ENCODE measurements around the gene DCST1. TPM values are rescaled to one million over a fixed set of nuclear protein-coding genes. Genes with fewer than 3 reads are reported as not detected.

The DCST1 gene
- total RNA-seq, 1 experiment from 2014 or later: not detected

DNA sequence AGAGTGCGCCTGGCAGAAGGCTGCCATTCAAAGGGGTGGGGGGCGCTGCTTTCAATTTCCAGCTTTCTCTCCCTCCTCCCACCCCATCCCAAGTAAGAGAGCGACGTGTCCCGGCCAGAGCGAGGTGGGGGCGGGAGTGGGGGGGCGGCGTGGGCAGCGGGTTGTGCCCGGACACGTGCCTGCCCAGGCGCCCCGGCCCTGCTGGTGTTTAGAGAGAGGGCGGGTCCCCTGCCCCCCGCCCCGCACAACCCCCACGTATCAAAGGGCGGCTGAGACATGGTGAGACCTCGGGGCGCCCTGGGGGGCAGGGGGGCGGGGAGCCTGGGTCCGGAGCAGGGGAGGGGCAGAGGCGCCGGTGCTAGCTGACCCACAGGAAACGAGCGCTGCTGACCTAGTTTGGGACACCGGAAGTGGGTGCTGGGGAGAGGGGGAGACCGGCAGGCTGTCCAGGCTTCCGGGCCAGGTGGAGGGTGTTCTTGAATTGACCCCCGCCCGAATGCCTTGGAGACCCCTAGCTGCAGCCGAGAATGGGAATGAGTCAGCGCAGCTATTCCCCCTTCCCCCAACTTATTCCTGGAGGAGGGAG is 29.8 kb upstream of the DCST1 start:
- H3K27ac ChIP-seq (ENCODE audit: low read length): peak overlapping the region; percentile 96
- H3K9ac ChIP-seq (ENCODE audit: low read length): peak overlapping the region; percentile 93
- peak; percentile 81 for DNase-seq
- no peaks in the 10 kb centered on the region for H3K36me3 ChIP-seq (ENCODE audit: insufficient read depth, low read length)
- H3K4me1 ChIP-seq (ENCODE audit: low read length): peaks cover 71% of the 10 kb centered on the region
- H2AFZ ChIP-seq (ENCODE audit: low read length): 0 out of 2 replicates have a peak overlapping the region, but pooled peaks have one; percentile 59
- no peaks in the 10 kb centered on the region for H3K9me3 ChIP-seq (ENCODE audit: low read length)
- H3K27me3 ChIP-seq (ENCODE audit: low read length): no peaks in the 10 kb centered on the region
- H3K4me2 ChIP-seq (ENCODE audit: low read depth, low read length, poor library complexity, severe bottlenecking): peak overlapping the region; percentile 97
- no peaks in the 10 kb centered on the region for H3K9me2 ChIP-seq (replicated peaks; ENCODE audit: insufficient read depth, low read length)
- H3K4me3 ChIP-seq (ENCODE audit: low read length): peak overlapping the region; percentile 87
- no peaks in the 10 kb centered on the region for H4K20me1 ChIP-seq (ENCODE audit: insufficient read depth, low read depth, low read length)
- H3K79me2 ChIP-seq (ENCODE audit: low read length): peaks cover 34% of the 10 kb centered on the region

DNA sequence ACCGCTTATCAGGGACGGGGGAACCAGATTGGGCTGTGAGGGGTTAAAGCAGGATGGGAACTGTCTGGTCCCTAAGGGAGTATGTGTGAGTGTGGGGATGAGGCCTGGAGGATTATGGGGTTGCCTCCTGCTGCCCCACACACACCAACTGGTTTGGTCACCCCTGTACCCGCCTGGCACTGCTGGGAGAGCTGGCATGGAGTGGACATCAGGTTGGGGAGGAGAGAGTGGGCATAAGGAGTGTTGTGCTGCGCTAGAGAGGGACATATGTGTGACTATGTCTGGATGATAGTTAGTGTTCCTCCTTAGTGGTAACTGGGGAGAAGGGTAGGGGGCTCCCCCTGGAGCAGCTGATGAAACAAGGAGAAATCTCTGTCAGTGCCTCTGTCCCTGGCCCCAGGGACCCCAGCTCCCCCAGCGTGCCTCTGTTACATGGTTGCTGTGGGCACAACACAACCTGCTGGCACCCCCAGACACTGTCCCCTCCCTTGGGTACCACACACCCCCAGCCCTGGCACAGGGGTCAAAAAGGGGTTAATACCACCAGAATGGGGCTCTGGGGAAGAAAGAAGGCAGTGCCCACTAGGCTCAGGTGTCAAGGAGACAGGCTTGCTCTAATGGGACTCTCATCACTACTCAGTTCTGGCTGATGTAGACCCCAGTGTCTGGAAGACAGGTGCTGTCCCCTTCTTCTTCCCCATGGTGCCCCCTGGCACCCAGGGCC is 29.1 kb upstream of the DCST1 start:
- Histone ChIP-seq H3K9me2 (replicated peaks; ENCODE audit: insufficient read depth, low read length) (no peaks in the 10 kb centered on the region), H2AFZ (ENCODE audit: low read length) (0 out of 2 replicates have a peak overlapping the region, but pooled peaks have one; percentile 59), H3K9ac (ENCODE audit: low read length) (peak overlapping the region; percentile 93), H3K27me3 (ENCODE audit: low read length) (no peaks in the 10 kb centered on the region), H3K27ac (ENCODE audit: low read length) (peak overlapping the region; percentile 96), H3K4me1 (ENCODE audit: low read length) (peaks cover 66% of the 10 kb centered on the region), H3K36me3 (ENCODE audit: insufficient read depth, low read length) (no peaks in the 10 kb centered on the region), H3K79me2 (ENCODE audit: low read length) (peaks cover 34% of the 10 kb centered on the region), H4K20me1 (ENCODE audit: insufficient read depth, low read depth, low read length) (no peaks in the 10 kb centered on the region), H3K4me2 (ENCODE audit: low read depth, low read length, poor library complexity, severe bottlenecking) (peak overlapping the region; percentile 97), H3K9me3 (ENCODE audit: low read length) (no peaks in the 10 kb centered on the region), H3K4me3 (ENCODE audit: low read length) (peak overlapping the region; percentile 87)
- DNase-seq: peak; percentile 59

DNA sequence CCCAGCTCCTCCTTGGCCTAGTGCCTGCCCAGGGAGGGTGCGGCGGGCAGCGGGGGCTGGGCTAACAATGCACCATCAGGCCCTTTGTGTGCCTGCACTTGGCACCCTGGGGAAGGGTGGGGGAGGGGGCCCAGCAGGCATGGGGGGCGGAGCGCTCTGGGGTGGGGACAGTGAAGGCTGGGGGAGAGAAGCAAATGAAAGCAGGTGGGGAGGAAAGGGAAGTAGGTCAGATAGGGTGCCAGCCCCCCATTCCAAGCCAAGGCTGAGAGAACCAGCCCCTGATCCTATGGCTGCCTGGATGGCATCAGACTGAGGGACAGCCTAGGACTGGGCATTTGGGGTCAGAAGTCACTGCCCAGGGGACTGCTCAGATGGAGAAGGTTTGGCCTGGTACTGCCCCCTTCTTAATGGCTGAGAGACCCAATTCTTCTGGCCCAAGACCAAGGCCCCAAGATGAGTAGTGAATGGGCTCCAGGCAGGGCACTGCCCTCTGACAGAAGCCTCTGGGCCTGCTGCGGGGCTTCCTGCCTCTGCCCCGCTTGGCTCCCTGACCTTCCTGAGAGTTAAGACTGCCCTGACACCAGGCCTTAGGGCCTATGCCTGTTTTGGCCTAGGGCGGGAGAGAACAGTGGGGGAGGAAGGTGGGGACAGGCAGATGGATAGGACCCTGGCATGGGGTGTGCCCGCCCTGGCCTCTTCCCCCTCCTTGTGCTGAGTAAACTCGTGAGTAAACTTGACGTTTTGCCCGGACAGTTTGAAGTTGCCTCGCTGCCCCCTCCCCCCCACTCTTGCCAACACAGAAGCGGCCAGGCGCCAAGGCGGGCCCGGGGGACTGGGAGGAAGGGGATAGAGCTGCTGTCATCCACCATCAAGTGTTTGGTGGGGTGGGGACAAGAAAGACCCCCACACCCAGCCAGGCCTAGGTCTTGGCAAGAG is 28.3 kb upstream of the DCST1 start:
- Histone ChIP-seq H3K27ac (ENCODE audit: low read length) (peak overlapping the region; percentile 96), H3K4me1 (ENCODE audit: low read length) (peaks cover 66% of the 10 kb centered on the region), H3K9me2 (replicated peaks; ENCODE audit: insufficient read depth, low read length) (no peaks in the 10 kb centered on the region), H3K4me3 (ENCODE audit: low read length) (peak overlapping the region; percentile 87; the same call in 1 of the 2 replicates), H3K4me2 (ENCODE audit: low read depth, low read length, poor library complexity, severe bottlenecking) (peak overlapping the region; percentile 97), H3K79me2 (ENCODE audit: low read length) (peaks cover 34% of the 10 kb centered on the region), H2AFZ (ENCODE audit: low read length) (no peak overlapping the region), H3K9me3 (ENCODE audit: low read length) (no peaks in the 10 kb centered on the region), H3K9ac (ENCODE audit: low read length) (peak overlapping the region; percentile 93), H3K27me3 (ENCODE audit: low read length) (no peaks in the 10 kb centered on the region), H3K36me3 (ENCODE audit: insufficient read depth, low read length) (no peaks in the 10 kb centered on the region), H4K20me1 (ENCODE audit: insufficient read depth, low read depth, low read length) (no peaks in the 10 kb centered on the region)
- DNase-seq: peak; percentile 69

DNA sequence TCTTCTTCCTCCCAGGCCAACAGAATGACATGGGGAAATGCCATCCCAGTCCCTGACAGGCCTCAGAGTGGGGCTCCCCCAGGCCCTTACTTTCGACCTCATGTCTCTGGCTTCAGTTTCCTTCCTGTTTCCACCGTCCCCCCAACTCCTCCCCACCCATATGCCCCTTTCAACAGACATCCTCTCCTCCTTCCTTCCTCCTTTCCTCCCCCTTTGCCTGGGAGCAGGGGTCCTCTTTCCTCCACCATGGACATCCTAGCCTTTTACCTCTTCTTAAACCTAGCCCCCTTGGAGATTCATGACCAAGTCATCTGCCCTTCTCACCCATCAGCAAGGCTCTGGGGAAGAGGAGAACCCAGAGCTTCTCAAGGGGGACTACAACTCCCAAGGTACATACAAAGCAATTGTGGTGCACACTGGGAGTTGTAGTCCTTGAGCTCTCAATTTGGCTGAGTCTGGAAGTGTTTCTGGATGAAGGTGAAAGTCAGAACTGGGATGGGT is 27.0 kb upstream of the DCST1 start:
- Histone ChIP-seq H3K27ac (ENCODE audit: low read length) (peak overlapping the region; percentile 96), H3K9me3 (ENCODE audit: low read length) (no peaks in the 10 kb centered on the region), H3K79me2 (ENCODE audit: low read length) (peaks cover 34% of the 10 kb centered on the region), H3K27me3 (ENCODE audit: low read length) (no peaks in the 10 kb centered on the region), H2AFZ (ENCODE audit: low read length) (no peak overlapping the region), H3K36me3 (ENCODE audit: insufficient read depth, low read length) (no peaks in the 10 kb centered on the region), H3K4me3 (ENCODE audit: low read length) (no peak overlapping the region), H4K20me1 (ENCODE audit: insufficient read depth, low read depth, low read length) (no peaks in the 10 kb centered on the region), H3K4me1 (ENCODE audit: low read length) (peaks cover 73% of the 10 kb centered on the region), H3K9me2 (replicated peaks; ENCODE audit: insufficient read depth, low read length) (no peaks in the 10 kb centered on the region), H3K4me2 (ENCODE audit: low read depth, low read length, poor library complexity, severe bottlenecking) (peak overlapping the region; percentile 97), H3K9ac (ENCODE audit: low read length) (peak overlapping the region; percentile 93; the same call in 1 of the 2 replicates)
- peak; percentile 78 for DNase-seq

DNA sequence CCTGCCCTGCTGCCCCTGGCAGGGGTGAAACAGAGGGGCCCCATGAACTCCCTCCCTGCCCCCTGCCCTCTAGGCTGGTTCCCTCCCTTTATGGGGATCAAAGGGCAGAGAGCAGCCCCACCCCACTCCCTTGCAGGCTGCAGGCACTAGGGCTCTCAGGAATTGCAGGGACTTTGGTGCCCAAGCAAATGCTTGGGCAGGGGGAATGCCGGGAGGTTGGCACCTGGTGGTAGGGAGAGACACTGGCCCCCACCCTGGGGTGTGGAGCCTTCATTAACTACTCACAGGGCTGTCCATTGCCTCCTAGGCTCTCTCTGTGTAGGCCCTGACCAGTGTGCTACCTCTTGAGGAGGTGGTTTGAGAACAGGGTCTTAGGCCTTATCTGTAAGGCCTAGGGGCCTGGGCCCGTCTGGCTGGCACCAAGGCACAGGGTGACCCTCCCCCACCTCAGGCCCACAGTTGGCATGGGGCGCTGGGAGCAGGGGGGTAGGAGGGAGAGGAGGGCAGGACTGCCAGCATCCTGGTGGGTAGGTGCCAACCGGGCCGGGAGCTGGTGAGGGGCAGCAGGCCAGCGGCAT is 26.3 kb upstream of the DCST1 start:
- Histone ChIP-seq H3K4me1 (ENCODE audit: low read length) (peaks cover 77% of the 10 kb centered on the region), H3K4me3 (ENCODE audit: low read length) (no peak overlapping the region), H3K9ac (ENCODE audit: low read length) (no peak overlapping the region), H3K9me2 (replicated peaks; ENCODE audit: insufficient read depth, low read length) (no peaks in the 10 kb centered on the region), H3K27me3 (ENCODE audit: low read length) (no peaks in the 10 kb centered on the region), H3K36me3 (ENCODE audit: insufficient read depth, low read length) (no peaks in the 10 kb centered on the region), H3K9me3 (ENCODE audit: low read length) (no peaks in the 10 kb centered on the region), H2AFZ (ENCODE audit: low read length) (no peak overlapping the region), H4K20me1 (ENCODE audit: insufficient read depth, low read depth, low read length) (no peaks in the 10 kb centered on the region), H3K27ac (ENCODE audit: low read length) (no peak overlapping the region), H3K4me2 (ENCODE audit: low read depth, low read length, poor library complexity, severe bottlenecking) (no peak overlapping the region), H3K79me2 (ENCODE audit: low read length) (peaks cover 34% of the 10 kb centered on the region)
- peak; percentile 37 for DNase-seq

DNA sequence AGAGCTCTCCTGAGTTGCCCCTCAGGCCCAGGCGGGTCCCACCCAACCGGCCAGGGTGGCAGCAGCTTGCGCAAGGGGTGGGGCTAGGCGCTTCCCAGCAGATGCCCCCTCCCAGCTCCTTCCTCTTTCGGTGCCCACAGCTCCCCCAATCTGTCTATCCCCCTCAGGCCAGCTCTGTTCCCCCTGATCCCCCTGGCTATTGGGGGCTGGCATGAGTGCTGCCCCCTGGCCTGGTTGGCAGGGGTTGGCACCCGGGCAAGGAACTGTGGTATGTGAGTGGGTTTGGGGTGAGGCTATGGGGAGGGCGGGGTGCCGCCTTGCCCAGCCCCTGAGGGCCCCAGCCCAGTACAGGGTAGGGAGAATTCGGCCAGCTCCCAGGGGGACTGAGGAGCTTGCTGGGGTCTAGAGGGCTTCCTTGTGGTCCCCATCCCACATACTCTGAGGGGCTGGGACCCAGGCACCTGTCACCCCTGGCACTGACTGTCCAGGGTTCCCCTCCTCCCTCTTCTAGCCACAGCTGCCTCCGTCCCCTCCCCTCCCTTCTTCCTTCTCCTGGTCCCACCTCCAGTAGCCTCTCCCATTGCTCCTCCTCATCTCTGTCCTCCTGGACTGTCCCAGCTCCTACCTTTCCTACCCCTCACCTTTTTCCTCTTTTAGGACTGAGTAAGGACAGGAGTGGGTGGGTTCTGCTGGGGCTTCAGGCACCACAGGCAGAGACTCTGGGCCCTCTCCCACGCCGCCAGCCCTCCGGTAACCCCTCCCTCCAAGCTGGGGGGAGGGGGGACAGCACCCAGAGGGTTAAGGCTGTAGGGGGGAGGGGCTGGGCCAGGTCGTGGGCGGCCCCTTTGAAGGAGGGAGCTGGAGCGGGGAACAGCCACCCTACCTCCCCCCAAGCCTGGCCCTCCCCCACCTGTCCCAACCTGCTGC is 25.3 kb upstream of the DCST1 start:
- H4K20me1 ChIP-seq (ENCODE audit: insufficient read depth, low read depth, low read length): no peaks in the 10 kb centered on the region
- H3K4me3 ChIP-seq (ENCODE audit: low read length): no peak overlapping the region
- H3K9me2 ChIP-seq (replicated peaks; ENCODE audit: insufficient read depth, low read length): no peaks in the 10 kb centered on the region
- H3K4me1 ChIP-seq (ENCODE audit: low read length): peaks cover 87% of the 10 kb centered on the region
- H3K4me2 ChIP-seq (ENCODE audit: low read depth, low read length, poor library complexity, severe bottlenecking): no peak overlapping the region
- H3K9ac ChIP-seq (ENCODE audit: low read length): no peak overlapping the region
- H3K36me3 ChIP-seq (ENCODE audit: insufficient read depth, low read length): no peaks in the 10 kb centered on the region
- DNase-seq: peak; percentile 42
- no peak overlapping the region for H3K27ac ChIP-seq (ENCODE audit: low read length)
- H3K9me3 ChIP-seq (ENCODE audit: low read length): no peaks in the 10 kb centered on the region
- H3K79me2 ChIP-seq (ENCODE audit: low read length): peaks cover 27% of the 10 kb centered on the region
- H2AFZ ChIP-seq (ENCODE audit: low read length): no peak overlapping the region
- H3K27me3 ChIP-seq (ENCODE audit: low read length): no peaks in the 10 kb centered on the region

- DNase-seq: peak; percentile 36
- Histone ChIP-seq H3K4me3 (ENCODE audit: low read length) (no peak overlapping the region), H2AFZ (ENCODE audit: low read length) (no peak overlapping the region), H4K20me1 (ENCODE audit: insufficient read depth, low read depth, low read length) (no peaks in the 10 kb centered on the region), H3K27me3 (ENCODE audit: low read length) (no peaks in the 10 kb centered on the region), H3K4me2 (ENCODE audit: low read depth, low read length, poor library complexity, severe bottlenecking) (no peak overlapping the region), H3K36me3 (ENCODE audit: insufficient read depth, low read length) (no peaks in the 10 kb centered on the region), H3K4me1 (ENCODE audit: low read length) (peaks cover 90% of the 10 kb centered on the region), H3K79me2 (ENCODE audit: low read length) (peaks cover 18% of the 10 kb centered on the region), H3K9me2 (replicated peaks; ENCODE audit: insufficient read depth, low read length) (no peaks in the 10 kb centered on the region), H3K9ac (ENCODE audit: low read length) (no peak overlapping the region), H3K27ac (ENCODE audit: low read length) (no peak overlapping the region), H3K9me3 (ENCODE audit: low read length) (no peaks in the 10 kb centered on the region)
Observed at GRCh38 chr1:155009221-155009711, 24.4 kb upstream of the DCST1 start.

Measured in Karpas-422 (cell line).